ENCODE data around the gene SLC41A3.
"Not testable (repeated sequence)": the region's sequence is repeated elsewhere in the genome, so short reads cannot be mapped to it uniquely, and the experiment has no call there.

Gene SLC41A3

DNA sequence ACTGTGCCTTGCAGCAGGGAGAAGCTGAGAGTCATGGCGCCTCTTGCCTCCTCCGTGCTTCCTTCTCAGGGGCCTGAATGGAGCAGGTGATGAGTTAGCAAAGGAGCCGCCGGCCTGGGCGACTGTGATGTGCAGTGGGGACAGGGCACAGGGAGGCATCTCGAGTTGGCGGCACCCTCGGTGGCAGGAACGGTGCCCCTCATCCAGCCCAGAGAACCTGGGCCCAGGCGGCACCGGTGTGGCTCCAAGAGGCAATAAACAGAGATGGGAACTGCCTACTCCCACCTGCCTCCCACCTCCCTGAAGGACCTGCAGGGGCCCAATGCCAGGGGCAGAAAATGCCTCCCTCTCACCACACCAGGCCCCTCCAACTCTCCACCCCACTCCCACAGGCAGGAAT is 6.2 kb downstream of the SLC41A3 start:
- Histone ChIP-seq H3K27me3 (no peaks in the 10 kb centered on the region), H3K4me1 (ENCODE audit: control insufficient read depth in 1 of 2, insufficient read depth in 1 of 2, low read depth in 1 of 2, low read length in 1 of 2) (no peaks in the 10 kb centered on the region), H3K27ac (no peak overlapping the region), H3K36me3 (no peaks in the 10 kb centered on the region), H3K4me3 (ENCODE audit: low read depth in 1 of 2, low read length in 1 of 2) (no peak overlapping the region), H3K9me3 (no peaks in the 10 kb centered on the region)
- TF ChIP-seq, protein P1, sequence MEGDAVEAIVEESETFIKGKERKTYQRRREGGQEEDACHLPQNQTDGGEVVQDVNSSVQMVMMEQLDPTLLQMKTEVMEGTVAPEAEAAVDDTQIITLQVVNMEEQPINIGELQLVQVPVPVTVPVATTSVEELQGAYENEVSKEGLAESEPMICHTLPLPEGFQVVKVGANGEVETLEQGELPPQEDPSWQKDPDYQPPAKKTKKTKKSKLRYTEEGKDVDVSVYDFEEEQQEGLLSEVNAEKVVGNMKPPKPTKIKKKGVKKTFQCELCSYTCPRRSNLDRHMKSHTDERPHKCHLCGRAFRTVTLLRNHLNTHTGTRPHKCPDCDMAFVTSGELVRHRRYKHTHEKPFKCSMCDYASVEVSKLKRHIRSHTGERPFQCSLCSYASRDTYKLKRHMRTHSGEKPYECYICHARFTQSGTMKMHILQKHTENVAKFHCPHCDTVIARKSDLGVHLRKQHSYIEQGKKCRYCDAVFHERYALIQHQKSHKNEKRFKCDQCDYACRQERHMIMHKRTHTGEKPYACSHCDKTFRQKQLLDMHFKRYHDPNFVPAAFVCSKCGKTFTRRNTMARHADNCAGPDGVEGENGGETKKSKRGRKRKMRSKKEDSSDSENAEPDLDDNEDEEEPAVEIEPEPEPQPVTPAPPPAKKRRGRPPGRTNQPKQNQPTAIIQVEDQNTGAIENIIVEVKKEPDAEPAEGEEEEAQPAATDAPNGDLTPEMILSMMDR (IDR thresholded peaks at IDR 0.05): no peak

DNA sequence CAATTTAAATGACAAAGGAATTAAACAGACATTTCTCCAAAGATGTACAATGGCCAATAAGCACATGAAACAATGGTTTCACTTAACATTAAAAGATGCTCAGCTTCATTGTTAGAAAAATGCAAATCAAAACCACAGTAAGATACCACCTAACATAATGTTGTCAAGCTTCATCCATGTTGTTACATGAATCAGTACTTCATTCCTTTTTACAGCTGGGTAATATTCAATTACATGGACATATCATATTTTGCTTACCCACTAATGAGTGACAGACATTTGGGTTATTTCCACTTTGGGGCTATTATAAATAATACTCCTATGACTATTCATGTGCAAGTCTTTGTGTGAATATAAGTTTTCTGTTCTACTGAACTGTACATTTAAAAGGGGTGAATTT is 7.8 kb downstream of the SLC41A3 start:
- Histone ChIP-seq H3K4me1 (ENCODE audit: control insufficient read depth in 1 of 2, insufficient read depth in 1 of 2, low read depth in 1 of 2, low read length in 1 of 2) (no peaks in the 10 kb centered on the region), H3K36me3 (no peaks in the 10 kb centered on the region), H3K9me3 (no peaks in the 10 kb centered on the region), H3K27ac (no peak overlapping the region), H3K4me3 (ENCODE audit: low read depth in 1 of 2, low read length in 1 of 2) (no peak overlapping the region), H3K27me3 (no peaks in the 10 kb centered on the region)
- TF ChIP-seq, protein P1 (IDR thresholded peaks at IDR 0.05): no peak

DNA sequence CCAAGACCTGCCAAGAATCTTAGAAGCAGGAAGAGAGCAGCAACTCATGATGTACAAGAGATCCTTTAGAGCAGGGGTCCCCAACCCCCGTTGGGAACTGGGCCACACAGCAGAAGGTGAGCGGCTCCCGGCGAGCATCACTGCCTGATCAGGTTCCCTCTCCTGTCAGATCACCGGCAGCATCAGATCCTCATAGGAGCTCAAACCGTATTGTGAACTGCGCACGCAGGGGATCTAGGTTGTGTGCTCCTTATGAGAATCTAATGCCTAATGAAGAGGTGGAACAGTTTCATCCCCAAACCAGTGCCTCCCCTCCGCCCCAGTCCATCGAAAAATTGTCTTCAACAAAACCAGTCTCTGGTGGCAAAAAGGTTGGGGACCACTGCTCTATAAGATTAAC is 13.8 kb downstream of the SLC41A3 start:
- TF ChIP-seq, protein P1 (IDR thresholded peaks at IDR 0.05): no peak
- Histone ChIP-seq H3K4me3 (ENCODE audit: low read depth in 1 of 2, low read length in 1 of 2) (no peak overlapping the region), H3K27me3 (no peaks in the 10 kb centered on the region), H3K4me1 (ENCODE audit: control insufficient read depth in 1 of 2, insufficient read depth in 1 of 2, low read depth in 1 of 2, low read length in 1 of 2) (no peaks in the 10 kb centered on the region), H3K27ac (no peak overlapping the region), H3K9me3 (no peaks in the 10 kb centered on the region), H3K36me3 (no peaks in the 10 kb centered on the region)

DNA sequence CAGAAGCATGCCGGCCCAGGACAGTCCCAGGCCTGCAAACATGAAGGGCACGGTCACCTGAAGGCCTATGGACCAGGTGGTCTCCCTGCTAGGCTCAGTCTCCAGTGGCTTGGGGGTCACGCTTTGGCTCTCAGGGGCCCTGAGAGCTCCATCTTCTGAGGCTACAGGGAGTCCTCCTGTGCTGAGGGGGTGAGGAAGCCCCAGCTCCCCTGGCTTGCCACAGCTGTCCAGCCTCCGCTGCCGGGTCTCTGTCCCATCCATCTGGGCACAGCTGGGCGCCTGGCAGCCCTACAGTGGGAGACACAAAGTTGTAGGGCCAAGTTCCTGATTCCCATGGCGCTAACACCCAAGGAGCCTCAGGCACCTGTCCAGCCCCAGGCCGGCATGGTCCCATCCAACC is 16.0 kb downstream of the SLC41A3 start:
- Histone ChIP-seq H3K36me3 (no peaks in the 10 kb centered on the region), H3K27ac (no peak overlapping the region), H3K4me1 (ENCODE audit: control insufficient read depth in 1 of 2, insufficient read depth in 1 of 2, low read depth in 1 of 2, low read length in 1 of 2) (no peaks in the 10 kb centered on the region), H3K4me3 (ENCODE audit: low read depth in 1 of 2, low read length in 1 of 2) (no peak overlapping the region), H3K9me3 (no peaks in the 10 kb centered on the region), H3K27me3 (no peaks in the 10 kb centered on the region)
- TF ChIP-seq, protein P1 (IDR thresholded peaks at IDR 0.05): no peak

DNA sequence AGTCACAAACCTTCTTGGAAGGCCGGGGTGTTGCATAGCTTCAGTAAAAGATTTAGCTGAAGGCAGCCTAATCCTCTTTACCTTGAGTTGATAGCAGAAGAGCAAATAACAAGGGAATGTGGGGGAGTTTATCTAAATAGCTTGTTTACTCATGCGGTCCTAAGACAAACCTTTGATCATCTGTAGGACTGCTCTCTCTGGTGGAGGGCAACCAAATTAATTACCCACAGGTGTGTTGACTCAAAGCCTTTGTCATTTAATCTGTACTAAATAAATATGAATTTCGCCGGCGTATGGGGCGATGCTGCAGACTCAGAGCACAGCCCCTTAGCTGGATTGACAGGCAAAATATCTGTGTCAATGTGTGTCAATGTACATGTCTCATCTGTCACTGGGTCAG is 17.2 kb downstream of the SLC41A3 start:
- H3K4me3 ChIP-seq (ENCODE audit: low read depth in 1 of 2, low read length in 1 of 2); H3K4me1 ChIP-seq (ENCODE audit: control insufficient read depth in 1 of 2, insufficient read depth in 1 of 2, low read depth in 1 of 2, low read length in 1 of 2); H3K36me3 ChIP-seq; H3K27me3 ChIP-seq; H3K27ac ChIP-seq; H3K9me3 ChIP-seq: not testable (repeated sequence)

DNA sequence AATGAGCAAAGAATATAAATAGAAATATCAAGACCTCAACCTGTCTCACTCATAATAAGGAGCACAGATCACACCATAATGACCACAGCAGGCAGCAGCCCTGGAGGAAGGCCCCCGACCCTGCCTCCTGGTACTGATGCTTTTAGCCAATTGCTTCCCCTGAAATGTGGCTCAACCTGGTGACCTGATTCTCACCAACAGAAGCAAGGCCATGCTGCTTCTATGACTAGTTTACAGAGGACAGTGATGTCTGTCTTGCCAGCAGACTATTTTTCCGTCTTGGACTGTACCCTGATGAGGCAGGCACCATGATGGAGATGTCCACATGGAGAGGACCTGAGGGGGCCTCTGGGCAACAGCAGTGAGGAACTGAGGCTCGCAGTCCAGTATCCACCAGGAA is 18.0 kb downstream of the SLC41A3 start:
- Histone ChIP-seq H3K4me1 (ENCODE audit: control insufficient read depth in 1 of 2, insufficient read depth in 1 of 2, low read depth in 1 of 2, low read length in 1 of 2) (no peaks in the 10 kb centered on the region), H3K27ac (no peak overlapping the region), H3K9me3 (no peaks in the 10 kb centered on the region), H3K4me3 (ENCODE audit: low read depth in 1 of 2, low read length in 1 of 2) (no peak overlapping the region), H3K27me3 (no peaks in the 10 kb centered on the region), H3K36me3 (no peaks in the 10 kb centered on the region)
- TF ChIP-seq, protein P1 (IDR thresholded peaks at IDR 0.05): no peak
